ENCODE measurements around the gene RAB3IL1. TPM values are rescaled to one million over a fixed set of nuclear protein-coding genes. Genes with fewer than 3 reads are reported as not detected.

RAB3IL1 gene
- total and polyA plus RNA-seq, 9 of the 15 experiments (the other 6 are each of a cell fraction or from before 2014, with no cell fraction given): 0.15 to 42.6 (median 15.5) TPM

DNA sequence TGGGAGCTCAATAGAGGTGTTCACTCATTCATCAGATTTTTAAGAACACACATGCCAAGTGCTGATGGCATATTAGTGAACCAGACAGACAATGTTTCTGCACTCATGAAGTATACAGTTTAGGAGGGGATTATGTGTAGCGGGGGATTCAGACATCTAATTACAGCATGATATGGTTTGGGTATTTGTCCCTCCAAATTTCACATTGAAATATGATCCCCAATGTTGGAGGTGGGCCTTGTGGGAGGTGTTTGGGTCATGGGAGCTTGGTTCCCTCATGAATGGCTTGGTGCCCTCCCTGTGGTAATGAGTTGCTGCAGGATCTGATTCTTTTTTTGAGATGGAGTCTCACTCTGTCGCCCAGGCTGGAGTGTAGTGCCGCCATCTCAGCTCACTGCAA is 8.9 kb upstream of the RAB3IL1 start (continued):
- TF ChIP-seq, protein P1, sequence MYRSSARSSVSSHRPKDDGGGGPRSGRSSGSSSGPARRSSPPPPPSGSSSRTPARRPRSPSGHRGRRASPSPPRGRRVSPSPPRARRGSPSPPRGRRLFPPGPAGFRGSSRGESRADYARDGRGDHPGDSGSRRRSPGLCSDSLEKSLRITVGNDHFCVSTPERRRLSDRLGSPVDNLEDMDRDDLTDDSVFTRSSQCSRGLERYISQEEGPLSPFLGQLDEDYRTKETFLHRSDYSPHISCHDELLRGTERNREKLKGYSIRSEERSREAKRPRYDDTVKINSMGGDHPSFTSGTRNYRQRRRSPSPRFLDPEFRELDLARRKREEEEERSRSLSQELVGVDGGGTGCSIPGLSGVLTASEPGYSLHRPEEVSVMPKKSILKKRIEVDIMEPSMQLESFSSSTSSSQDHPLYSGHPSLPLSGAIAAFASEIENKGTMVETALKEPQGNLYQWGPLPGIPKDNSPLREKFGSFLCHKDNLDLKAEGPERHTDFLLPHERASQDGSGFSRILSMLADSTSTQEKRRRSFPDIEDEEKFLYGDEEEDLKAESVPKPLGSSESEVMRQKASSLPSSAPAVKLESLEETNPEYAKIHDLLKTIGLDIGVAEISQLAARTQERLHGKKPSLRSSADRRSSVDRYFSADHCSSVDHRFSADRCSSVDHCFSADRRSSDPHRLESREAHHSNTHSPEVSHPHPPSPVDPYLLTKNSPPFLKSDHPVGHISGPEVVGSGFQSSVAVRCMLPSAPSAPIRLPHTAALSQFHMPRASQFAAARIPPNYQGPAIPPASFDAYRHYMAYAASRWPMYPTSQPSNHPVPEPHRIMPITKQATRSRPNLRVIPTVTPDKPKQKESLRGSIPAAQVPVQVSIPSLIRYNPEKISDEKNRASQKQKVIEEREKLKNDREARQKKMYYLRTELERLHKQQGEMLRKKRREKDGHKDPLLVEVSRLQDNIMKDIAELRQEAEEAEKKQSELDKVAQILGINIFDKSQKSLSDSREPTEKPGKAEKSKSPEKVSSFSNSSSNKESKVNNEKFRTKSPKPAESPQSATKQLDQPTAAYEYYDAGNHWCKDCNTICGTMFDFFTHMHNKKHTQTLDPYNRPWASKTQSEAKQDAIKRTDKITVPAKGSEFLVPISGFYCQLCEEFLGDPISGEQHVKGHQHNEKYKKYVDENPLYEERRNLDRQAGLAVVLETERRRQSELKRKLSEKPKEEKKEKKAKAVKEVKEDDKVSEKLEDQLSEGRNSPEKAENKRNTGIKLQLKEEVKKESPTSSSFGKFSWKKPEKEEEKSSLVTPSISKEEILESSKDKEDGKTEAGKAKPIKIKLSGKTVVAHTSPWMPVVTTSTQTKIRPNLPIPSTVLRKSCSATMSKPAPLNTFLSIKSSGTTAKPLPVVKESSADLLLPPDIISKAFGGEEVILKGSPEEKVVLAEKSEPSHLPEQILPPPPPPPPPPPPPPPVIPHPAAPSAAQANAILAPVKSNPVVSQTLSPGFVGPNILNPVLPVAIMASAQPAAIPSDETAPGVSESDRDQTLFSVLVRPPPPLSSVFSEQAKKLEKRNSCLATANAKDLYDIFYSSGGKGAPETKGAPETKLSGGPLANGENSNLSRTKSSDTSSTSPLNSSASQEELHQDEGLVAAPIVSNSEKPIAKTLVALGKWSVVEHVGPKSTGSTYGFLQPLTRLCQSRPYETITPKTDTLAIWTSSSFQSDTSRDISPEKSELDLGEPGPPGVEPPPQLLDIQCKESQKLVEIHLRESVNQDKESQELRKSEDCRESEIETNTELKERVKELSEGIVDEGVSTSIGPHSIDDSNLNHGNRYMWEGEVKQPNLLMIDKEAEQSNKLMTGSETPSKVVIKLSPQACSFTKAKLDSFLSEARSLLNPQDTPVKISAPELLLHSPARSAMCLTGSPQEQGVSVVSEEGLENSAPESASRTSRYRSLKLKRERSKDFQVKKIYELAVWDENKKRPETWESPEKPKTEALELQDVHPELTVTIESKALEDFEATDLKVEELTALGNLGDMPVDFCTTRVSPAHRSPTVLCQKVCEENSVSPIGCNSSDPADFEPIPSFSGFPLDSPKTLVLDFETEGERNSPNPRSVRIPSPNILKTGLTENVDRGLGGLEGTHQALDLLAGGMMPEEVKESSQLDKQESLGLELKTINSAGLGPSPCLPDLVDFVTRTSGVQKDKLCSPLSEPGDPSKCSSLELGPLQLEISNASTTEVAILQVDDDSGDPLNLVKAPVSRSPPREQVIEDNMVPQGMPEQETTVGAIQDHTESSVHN (IDR thresholded peaks at IDR 0.05; ENCODE audit: borderline replicate concordance in 1 of 2, low read depth in 1 of 2): no peak
- no peak for TF ChIP-seq LEF1 (IDR thresholded peaks at IDR 0.05)
- TF ChIP-seq ZNF146 (CRISPR knock-in tag; IDR thresholded peaks at IDR 0.05; ENCODE audit: unreplicated experiment): no peak
- no peak for TF ChIP-seq HDGF (IDR thresholded peaks at IDR 0.05)
- no peak for TF ChIP-seq ZNF586 (CRISPR knock-in tag; conservative IDR thresholded peaks at IDR 0.05)
- TF ChIP-seq MXI1 (IDR thresholded peaks at IDR 0.05; ENCODE audit: low read depth, low read length): no peak
- TF ChIP-seq KLF16 (IDR thresholded peaks at IDR 0.05): no peak

All from K562 (cell line).